GM12874 (cell line): ENCODE data around the gene PLCG2.

Experiments used
- CTCF ChIP-seq: IDR thresholded peaks from 2 replicates; pipeline ENCODE4 v1.5.1; 2011; ENCODE audit warnings: low read depth, mild to moderate bottlenecking, control low read depth, low read length, moderate library complexity; ENCODE audit not compliant: insufficient read depth

The PLCG2 gene

GRCh38 chr16:81866820-81867440 lies 87.8 kb downstream of the PLCG2 start:
- TF ChIP-seq CTCF: no peak

DNA sequence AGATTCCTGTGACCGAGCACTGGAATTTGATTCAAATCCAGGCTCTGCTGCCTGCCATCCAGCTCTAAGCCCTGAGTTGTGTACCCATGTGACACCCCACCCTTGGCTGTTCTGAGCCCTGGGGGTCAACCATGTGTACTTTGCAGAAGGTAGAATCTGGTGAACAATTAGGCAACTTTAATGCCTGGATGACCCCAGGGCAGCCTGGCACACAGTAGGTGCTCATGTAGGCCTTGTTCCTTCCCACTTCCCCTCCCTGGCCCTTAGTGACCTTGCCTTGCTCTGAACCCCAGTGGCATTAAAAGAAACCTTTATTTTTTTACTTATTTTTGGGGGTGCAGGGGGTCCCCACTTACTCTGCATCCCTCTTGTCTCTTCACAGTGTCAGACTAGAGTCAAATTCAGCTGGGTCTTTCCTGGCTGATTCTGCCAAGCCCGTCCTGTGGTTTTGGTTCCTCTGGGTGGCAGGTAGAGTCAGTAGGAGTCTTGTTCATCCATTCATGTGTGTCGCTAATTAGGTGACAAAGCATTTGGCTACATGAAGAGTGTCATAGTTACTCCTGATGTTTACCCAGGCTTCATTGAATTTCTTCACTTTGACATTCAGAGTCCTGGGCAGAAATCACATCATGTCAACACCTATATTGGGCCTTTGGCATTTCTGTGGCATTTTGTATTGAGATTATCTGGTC lies 89.1 kb downstream of the PLCG2 start:
- TF ChIP-seq CTCF: no peak

DNA sequence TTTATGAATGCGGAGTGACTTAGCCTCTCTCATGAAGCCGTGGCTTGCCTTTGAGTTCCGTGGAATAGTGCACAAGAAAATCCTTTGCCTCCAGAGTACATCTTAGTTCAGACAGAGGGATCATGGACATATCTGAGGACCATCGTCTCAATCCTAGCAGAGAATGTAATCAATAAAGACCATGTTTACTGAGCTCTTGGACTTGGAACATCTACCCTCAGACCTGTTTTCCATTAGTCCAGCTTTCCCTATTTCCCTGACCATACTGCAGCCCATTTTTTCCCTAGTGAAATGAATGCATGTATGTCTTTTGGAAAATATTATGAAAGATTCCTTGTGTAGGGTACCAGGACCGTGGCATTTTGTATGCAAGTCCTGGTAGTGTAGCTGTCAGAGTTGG lies 90.2 kb downstream of the PLCG2 start:
- TF ChIP-seq CTCF: no peak

- no peak for TF ChIP-seq CTCF
Measured at GRCh38 chr16:81873206-81873605, 94.1 kb downstream of the PLCG2 start.

DNA sequence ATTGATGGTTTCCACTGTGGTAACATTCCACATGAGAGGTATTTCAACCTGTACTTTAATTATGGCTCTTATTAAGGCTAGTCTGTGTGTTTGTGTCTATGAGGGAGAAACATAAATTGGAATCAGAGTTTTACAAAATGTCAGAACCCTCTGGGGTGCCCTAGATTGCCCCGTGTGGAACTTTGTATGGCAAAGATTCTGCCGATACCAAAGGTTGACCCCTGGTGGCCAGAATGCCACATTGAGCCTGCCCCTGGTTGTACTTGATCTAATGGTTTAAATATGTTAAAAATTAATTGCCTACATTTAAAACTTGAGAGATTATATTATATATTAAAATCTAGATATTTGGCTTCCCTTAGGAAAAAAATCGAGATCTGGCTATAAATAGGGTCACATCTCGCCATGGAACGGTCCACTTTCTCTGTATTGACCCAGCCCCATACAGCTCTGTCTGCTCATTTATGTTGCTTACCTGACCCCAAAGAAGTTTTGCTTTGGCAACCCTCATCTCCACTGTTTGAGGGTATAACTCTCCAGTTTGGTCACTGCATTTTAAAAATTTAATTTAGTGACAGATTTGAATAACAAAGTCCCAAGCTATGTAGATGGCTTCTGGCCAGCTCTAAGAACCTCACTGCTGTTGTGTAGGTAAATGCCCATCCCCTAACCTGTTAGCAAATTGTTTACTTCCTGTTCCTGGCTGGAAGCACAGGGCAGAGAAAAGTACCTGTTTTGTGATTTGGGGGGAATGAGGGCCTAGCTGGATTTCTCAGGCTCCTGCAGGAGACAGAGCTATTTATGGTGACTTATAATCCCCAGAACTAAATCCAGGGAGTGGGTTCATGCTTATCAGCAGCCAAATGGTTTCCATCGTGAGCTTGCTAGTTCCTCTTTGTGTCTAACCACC lies 95.0 kb downstream of the PLCG2 start:
- peak; percentile 71 for TF ChIP-seq CTCF

GRCh38 chr16:81875461-81875860 lies 96.4 kb downstream of the PLCG2 start:
- no peak for TF ChIP-seq CTCF

- no peak for TF ChIP-seq CTCF
Measured at GRCh38 chr16:81876273-81876900, 97.3 kb downstream of the PLCG2 start.
